Mucosa of stomach (tissue), 1 donor: ENCODE measurements around the gene AHSA1.
A peak's percentile ranks its signal among the peaks of the same experiment; 100 is the strongest.

Experiments used
- H3K27me3 ChIP-seq: one replicate; pipeline ENCODE4 v1.7.0; 2013; ENCODE audit warnings: mild to moderate bottlenecking, low read length; ENCODE audit not compliant: control insufficient read depth, insufficient read depth
- H3K36me3 ChIP-seq: one replicate; pipeline ENCODE4 v1.7.0; 2013; ENCODE audit warnings: low read length; ENCODE audit not compliant: control insufficient read depth, insufficient read depth
- H3K4me1 ChIP-seq: one replicate; pipeline ENCODE4 v1.7.0; 2013; ENCODE audit warnings: mild to moderate bottlenecking, low read length; ENCODE audit not compliant: control insufficient read depth, insufficient read depth
- H3K4me3 ChIP-seq: one replicate; pipeline ENCODE4 v1.7.0; 2013; ENCODE audit warnings: low read length
- H3K9ac ChIP-seq: one replicate; pipeline ENCODE4 v1.7.0; 2013; ENCODE audit warnings: mild to moderate bottlenecking, low read length, moderate library complexity
- H3K9me3 ChIP-seq: one replicate; pipeline ENCODE4 v1.7.0; 2013; ENCODE audit warnings: mild to moderate bottlenecking, low read length, moderate library complexity; ENCODE audit not compliant: control insufficient read depth
- donor health status: Pancreatic carcinoma.

Gene AHSA1

DNA sequence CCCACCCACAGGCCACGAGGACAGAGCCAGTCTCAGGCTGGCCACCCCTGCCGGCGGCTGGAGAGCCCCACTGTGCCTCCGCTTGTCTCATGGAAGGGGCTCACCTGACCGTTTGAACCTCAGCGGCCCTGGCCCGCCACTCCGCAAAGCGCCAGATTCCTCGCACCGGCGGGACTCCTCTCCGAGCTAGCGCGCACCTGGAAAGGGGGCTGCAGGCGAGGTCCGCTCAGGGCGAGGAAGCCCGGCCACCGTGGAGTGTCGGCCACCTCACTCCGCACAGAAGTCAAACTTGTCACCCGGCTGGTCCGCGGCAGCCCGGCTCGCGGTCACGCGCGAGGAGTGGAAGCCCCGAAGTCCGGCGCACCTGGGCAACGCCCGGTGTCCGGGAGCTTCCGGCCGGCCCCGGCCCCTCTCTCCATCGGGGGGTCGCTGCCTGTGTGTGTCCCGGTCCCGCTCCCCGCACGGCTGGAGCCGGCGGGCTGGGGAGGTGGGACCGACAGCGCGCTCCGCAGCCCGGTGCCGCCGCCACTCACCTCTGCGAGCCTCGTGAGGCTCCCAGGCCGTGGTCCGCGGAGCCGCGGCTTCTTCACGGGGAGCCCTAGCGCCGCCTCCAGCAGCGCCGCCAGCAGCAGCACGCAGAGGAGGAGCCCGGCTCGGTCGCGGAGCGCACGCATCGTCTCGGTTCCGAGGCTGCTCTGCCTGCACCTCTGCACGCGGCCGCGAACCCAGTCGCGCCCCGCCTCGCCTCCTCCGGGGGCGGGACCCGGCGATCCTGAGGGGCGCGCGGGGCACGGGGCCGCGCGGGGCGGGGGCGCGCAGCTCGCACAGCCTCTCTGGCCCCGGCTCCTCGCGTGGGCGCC lies 40.5 kb downstream of the AHSA1 start, which contains the start of gene ISM2:
TSS of gene ISM2 (minus strand) at position 697 of the 860 bp plus-strand sequence. CDS start at position 674, 23 bp downstream.
- peaks cover 9% of the 10 kb centered on the region for H3K4me1 ChIP-seq
- H3K9ac ChIP-seq: no peak within 1 kb of the TSS
- H3K9me3 ChIP-seq: no peaks in the 10 kb centered on the region
- no peaks in the 10 kb centered on the region for H3K36me3 ChIP-seq
- peak within 1 kb of the TSS; percentile 14 for H3K4me3 ChIP-seq
- H3K27me3 ChIP-seq: peaks cover 29% of the 10 kb centered on the region

DNA sequence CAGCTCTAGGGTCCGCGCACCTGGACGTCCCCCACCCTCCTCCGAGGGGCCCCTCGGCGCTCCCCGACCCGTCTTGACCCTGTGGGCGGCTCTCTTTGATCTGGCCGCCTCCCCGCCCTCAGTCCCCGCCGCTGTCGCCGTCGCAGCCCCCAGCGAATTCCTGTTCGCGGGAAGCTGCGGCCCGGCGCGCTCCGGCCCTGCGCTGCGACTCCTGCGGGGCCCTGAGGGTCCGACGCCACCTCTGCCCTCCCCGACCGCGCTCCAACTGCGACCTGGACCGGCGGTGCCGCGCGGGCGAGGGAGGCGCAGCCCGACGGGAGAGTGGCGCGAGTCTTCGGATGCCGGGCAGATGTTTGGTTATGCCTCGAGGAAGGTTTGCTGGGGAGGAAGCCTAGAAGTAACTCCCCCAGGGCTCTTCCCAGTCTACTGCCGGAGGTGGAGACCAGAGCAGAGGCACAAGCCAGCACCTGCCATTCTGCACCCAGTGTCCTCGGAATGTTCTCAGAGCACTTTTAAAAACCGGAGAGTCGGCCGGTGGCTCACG lies 41.2 kb downstream of the AHSA1 start:
- H3K4me1 ChIP-seq: peaks cover 9% of the 10 kb centered on the region
- peaks cover 29% of the 10 kb centered on the region for H3K27me3 ChIP-seq
- H3K36me3 ChIP-seq: no peaks in the 10 kb centered on the region
- peak overlapping the region; percentile 14 for H3K4me3 ChIP-seq
- no peaks in the 10 kb centered on the region for H3K9me3 ChIP-seq
- H3K9ac ChIP-seq: no peak overlapping the region

DNA sequence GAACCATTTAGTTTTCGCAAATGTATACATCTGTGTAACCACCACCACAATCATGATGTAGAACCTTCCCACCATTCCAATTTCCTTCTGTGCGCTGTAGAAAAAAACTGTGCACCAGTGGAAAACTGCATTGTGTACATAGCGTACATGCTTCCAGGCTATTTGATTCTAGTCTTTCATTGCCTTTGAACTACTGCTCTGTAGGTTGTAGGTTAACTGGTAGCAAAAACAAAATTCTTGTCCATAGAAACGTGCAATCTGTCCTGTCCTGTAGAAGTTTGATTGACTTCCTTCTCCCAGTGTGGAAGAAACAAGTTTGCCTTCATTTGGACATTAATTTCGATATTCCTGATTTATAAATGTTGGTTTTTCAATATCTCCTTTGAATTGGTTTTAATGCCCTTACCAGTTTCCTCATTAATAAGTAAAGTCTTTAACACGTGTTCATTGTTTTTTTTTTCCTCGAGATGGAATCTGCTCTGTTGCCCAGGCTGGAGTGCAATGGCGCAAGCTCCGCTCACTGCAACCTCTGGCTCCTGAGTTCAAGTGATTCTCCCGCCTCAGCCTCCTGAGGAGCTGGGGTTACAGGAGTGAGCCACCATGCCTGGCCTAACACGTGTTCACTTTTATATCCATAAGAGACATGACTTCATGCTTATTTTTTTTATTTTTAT lies 44.4 kb downstream of the AHSA1 start:
- Histone ChIP-seq H3K9me3 (no peaks in the 10 kb centered on the region), H3K27me3 (peaks cover 29% of the 10 kb centered on the region), H3K4me3 (no peak overlapping the region), H3K9ac (no peak overlapping the region), H3K36me3 (no peaks in the 10 kb centered on the region), H3K4me1 (peaks cover 9% of the 10 kb centered on the region)

DNA sequence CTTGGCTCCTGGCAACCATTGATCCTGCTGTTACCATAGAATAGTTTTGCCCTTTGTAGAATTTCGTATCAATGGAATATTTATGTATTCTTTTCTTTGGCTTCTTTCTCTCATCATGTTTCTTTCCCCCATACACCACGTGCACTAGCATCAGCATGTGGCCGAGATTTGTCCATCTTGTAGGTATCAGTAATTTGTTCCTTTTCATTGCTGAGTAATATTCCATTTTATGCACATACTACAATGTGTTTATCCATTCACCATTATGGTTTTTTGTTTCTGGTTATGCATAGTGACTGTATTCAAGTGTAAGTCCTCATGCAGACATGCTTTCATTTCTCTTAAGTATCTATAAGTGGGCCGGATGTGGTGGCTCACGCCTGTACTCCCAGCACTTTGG lies 45.2 kb downstream of the AHSA1 start:
- Histone ChIP-seq H3K4me1 (peaks cover 5% of the 10 kb centered on the region), H3K27me3 (peaks cover 25% of the 10 kb centered on the region), H3K36me3 (no peaks in the 10 kb centered on the region), H3K4me3 (no peak overlapping the region), H3K9me3 (no peaks in the 10 kb centered on the region), H3K9ac (no peak overlapping the region)

GRCh38 chr14:77505031-77505430 lies 47.1 kb downstream of the AHSA1 start:
- peaks cover 6% of the 10 kb centered on the region for H3K27me3 ChIP-seq
- no peaks in the 10 kb centered on the region for H3K36me3 ChIP-seq
- no peaks in the 10 kb centered on the region for H3K9me3 ChIP-seq
- no peak overlapping the region for H3K4me3 ChIP-seq
- H3K9ac ChIP-seq: no peak overlapping the region
- H3K4me1 ChIP-seq: no peaks in the 10 kb centered on the region

GRCh38 chr14:77507762-77508161 lies 49.9 kb downstream of the AHSA1 start:
- no peaks in the 10 kb centered on the region for H3K4me1 ChIP-seq
- H3K27me3 ChIP-seq: no peaks in the 10 kb centered on the region
- H3K9me3 ChIP-seq: no peaks in the 10 kb centered on the region
- peaks cover 10% of the 10 kb centered on the region for H3K36me3 ChIP-seq
- H3K4me3 ChIP-seq: no peak overlapping the region
- no peak overlapping the region for H3K9ac ChIP-seq

GRCh38 chr14:77508249-77508648 lies 50.4 kb downstream of the AHSA1 start:
- Histone ChIP-seq H3K4me1 (no peaks in the 10 kb centered on the region), H3K9me3 (no peaks in the 10 kb centered on the region), H3K36me3 (peaks cover 10% of the 10 kb centered on the region)

DNA sequence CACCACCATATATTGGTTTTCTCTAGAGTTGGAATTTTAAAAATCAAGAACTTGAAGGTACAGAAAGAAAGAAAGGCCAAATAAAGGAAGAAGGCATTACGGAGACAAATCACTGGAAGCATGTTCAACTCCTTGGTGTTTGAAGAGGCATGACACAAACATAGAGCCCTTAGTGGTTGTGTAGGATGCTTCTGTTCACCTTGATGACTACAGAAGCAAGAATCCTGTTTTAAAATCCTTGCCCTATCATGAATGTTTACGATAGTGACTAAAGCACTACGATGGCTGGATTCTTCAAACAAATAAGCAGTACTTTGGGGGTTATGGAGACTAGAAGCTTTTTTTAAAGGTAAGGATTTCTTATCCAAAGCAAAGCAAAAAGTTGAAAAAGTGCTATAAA lies 51.0 kb downstream of the AHSA1 start:
- H3K36me3 ChIP-seq: peaks cover 10% of the 10 kb centered on the region
- H3K9ac ChIP-seq: no peak overlapping the region
- no peaks in the 10 kb centered on the region for H3K9me3 ChIP-seq
- H3K4me3 ChIP-seq: no peak overlapping the region
- H3K27me3 ChIP-seq: no peaks in the 10 kb centered on the region
- no peaks in the 10 kb centered on the region for H3K4me1 ChIP-seq

More at GRCh38 chr14:77508249-77508648, 50.4 kb downstream of the AHSA1 start:
- Histone ChIP-seq H3K9ac (no peak overlapping the region), H3K4me3 (no peak overlapping the region), H3K27me3 (no peaks in the 10 kb centered on the region)

DNA sequence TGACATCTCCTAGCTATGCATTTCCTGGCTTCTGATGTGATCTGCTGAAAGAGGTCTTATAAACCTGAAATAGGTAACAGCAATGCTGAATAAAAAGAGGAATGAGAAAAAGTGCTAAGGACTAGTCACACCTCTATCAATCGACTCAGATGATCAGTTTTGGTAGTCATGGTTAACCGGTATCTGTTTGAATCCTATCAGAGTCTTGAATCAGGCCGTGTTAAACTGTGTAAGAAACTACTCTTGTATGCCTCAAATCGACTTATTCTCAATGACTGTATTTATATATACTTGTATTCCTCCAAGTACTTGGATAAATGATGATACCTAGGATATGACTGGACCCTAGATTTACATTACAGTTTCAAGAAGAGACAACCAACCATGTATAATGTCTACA lies 51.5 kb downstream of the AHSA1 start:
- Histone ChIP-seq H3K9me3 (no peaks in the 10 kb centered on the region), H3K4me1 (no peaks in the 10 kb centered on the region), H3K36me3 (peaks cover 10% of the 10 kb centered on the region), H3K9ac (no peak overlapping the region), H3K4me3 (no peak overlapping the region), H3K27me3 (no peaks in the 10 kb centered on the region)

GRCh38 chr14:77511486-77512162 lies 53.7 kb downstream of the AHSA1 start:
- Histone ChIP-seq H3K4me3 (no peak overlapping the region), H3K36me3 (peaks cover 10% of the 10 kb centered on the region), H3K9ac (no peak overlapping the region), H3K27me3 (no peaks in the 10 kb centered on the region), H3K4me1 (no peaks in the 10 kb centered on the region), H3K9me3 (no peaks in the 10 kb centered on the region)

- Histone ChIP-seq H3K4me1 (no peaks in the 10 kb centered on the region), H3K27me3 (no peaks in the 10 kb centered on the region), H3K4me3 (no peak overlapping the region), H3K9me3 (no peaks in the 10 kb centered on the region), H3K36me3 (peaks cover 17% of the 10 kb centered on the region), H3K9ac (no peak overlapping the region)
Observed at GRCh38 chr14:77516126-77516525, 58.2 kb downstream of the AHSA1 start.
